SK-N-SH treated with all-trans-retinoic acid at 6 μM for 48 hours (cell line): ENCODE data around the gene ERCC6.

ENCODE experiments used
- CREB5 ChIP-seq: fragments of 250-450 bp; sonication (Bioruptor Pico); IDR thresholded peaks from 2 replicates; pipeline ENCODE4 v1.5.1; 2020; ENCODE audit warnings: low read depth, mild to moderate bottlenecking, moderate library complexity
- ESRRG ChIP-seq: fragments of 250-450 bp; sonication (Bioruptor Pico); IDR thresholded peaks from 2 replicates; pipeline ENCODE4 v1.6.1; 2021; ENCODE audit warnings: mild to moderate bottlenecking
- ISL1 ChIP-seq: fragments of 250-450 bp; sonication (Bioruptor Pico); IDR thresholded peaks from 2 replicates; pipeline ENCODE4 v2.1.2; 2022; ENCODE audit warnings: mild to moderate bottlenecking, moderate library complexity
- PATZ1 ChIP-seq: fragments of 250-450 bp; sonication (Bioruptor Pico); IDR thresholded peaks from 2 replicates; pipeline ENCODE4 v1.8.0; 2020; ENCODE audit warnings: mild to moderate bottlenecking, moderate library complexity, borderline replicate concordance
- RARB ChIP-seq: fragments of 250-450 bp; sonication (Bioruptor Pico); IDR thresholded peaks from 2 replicates; pipeline ENCODE4 v1.8.0; 2021; ENCODE audit warnings: mild to moderate bottlenecking, moderate library complexity
- SNAI2 ChIP-seq: fragments of 250-450 bp; sonication (Bioruptor Pico); IDR thresholded peaks from 2 replicates; pipeline ENCODE4 v1.5.0; 2020; ENCODE audit warnings: mild to moderate bottlenecking, moderate library complexity
- TCF4 ChIP-seq: fragments of 250-450 bp; sonication (Bioruptor Pico); IDR thresholded peaks from 2 replicates; pipeline ENCODE4 v1.8.0; 2021; ENCODE audit warnings: mild to moderate bottlenecking, moderate library complexity, borderline replicate concordance
- TSHZ2 ChIP-seq: fragments of 250-450 bp; sonication (Bioruptor Pico); IDR thresholded peaks from 2 replicates; pipeline ENCODE4 v1.5.0; 2020; ENCODE audit warnings: mild to moderate bottlenecking, moderate library complexity
- ZFP3 ChIP-seq: fragments of 250-450 bp; sonication (Bioruptor Pico); IDR thresholded peaks from 2 replicates; pipeline ENCODE4 v1.5.0; 2020; ENCODE audit warnings: mild to moderate bottlenecking, moderate library complexity
- ZNF70 ChIP-seq: fragments of 450-650 bp; formaldehyde crosslinking; IDR thresholded peaks from 2 replicates; pipeline ENCODE4 v1.5.0; 2020; ENCODE audit warnings: mild to moderate bottlenecking, moderate library complexity

GRCh38 chr10:49516216-49516970 lies 22.5 kb downstream of the ERCC6 start:
- no peak for TF ChIP-seq RARB
- TF ChIP-seq CREB5 (CRISPR knock-in tag): no peak
- TF ChIP-seq PATZ1 (CRISPR knock-in tag): no peak
- no peak for TF ChIP-seq TSHZ2 (CRISPR knock-in tag)
- TF ChIP-seq TCF4 (CRISPR knock-in tag): no peak
- TF ChIP-seq ESRRG (CRISPR knock-in tag): no peak
- TF ChIP-seq SNAI2: no peak
- no peak for TF ChIP-seq ISL1 (CRISPR knock-in tag)
- TF ChIP-seq ZFP3 (CRISPR knock-in tag): no peak
- TF ChIP-seq ZNF70: no peak
